Fibroblast of skin of right biceps (primary cell): ENCODE results near the gene DPY19L1.
"Not testable (repeated sequence)": the region's sequence is repeated elsewhere in the genome, so short reads cannot be mapped to it uniquely, and the experiment has no call there.

Source experiments
- DNase-seq: peaks from one replicate; pipeline ENCODE4 v3.0.0-alpha.2; 2013

DPY19L1 gene

GRCh38 chr7:35037211-35037525 lies at the start of gene DPY19L1:
DPY19L1 (minus strand) TSS chr7:35037485; CDS start chr7:35037394, 91 bp downstream.
- DNase-seq: no peak

- DNase-seq: not testable (repeated sequence)
Observed at GRCh38 chr7:35079517-35079916, 42.2 kb upstream of the DPY19L1 start.

GRCh38 chr7:35074008-35074407 lies 36.7 kb upstream of the DPY19L1 start:
- not testable (repeated sequence) for DNase-seq

- peak; percentile 43 for DNase-seq
Observed at GRCh38 chr7:35072950-35073827, 35.9 kb upstream of the DPY19L1 start.

- not testable (repeated sequence) for DNase-seq
Observed at GRCh38 chr7:35069084-35069483, 31.8 kb upstream of the DPY19L1 start.

GRCh38 chr7:35065382-35065781 lies 28.1 kb upstream of the DPY19L1 start:
- not testable (repeated sequence) for DNase-seq

GRCh38 chr7:35058571-35058970 lies 21.3 kb upstream of the DPY19L1 start:
- not testable (repeated sequence) for DNase-seq

GRCh38 chr7:35057505-35058451 lies 20.5 kb upstream of the DPY19L1 start:
- peak; percentile 2 for DNase-seq

- DNase-seq: not testable (repeated sequence)
Observed at GRCh38 chr7:35055733-35056132, 18.4 kb upstream of the DPY19L1 start.

GRCh38 chr7:35053488-35054175 lies 16.3 kb upstream of the DPY19L1 start:
- DNase-seq: peak; percentile 78

GRCh38 chr7:35048390-35048789 lies 11.1 kb upstream of the DPY19L1 start:
- DNase-seq: not testable (repeated sequence)

GRCh38 chr7:35047912-35048305 lies 10.6 kb upstream of the DPY19L1 start:
- DNase-seq: not testable (repeated sequence)

- DNase-seq: not testable (repeated sequence)
Observed at GRCh38 chr7:35047263-35047911, 10.1 kb upstream of the DPY19L1 start.

- DNase-seq: not testable (repeated sequence)
Observed at GRCh38 chr7:35043301-35043700, 6.0 kb upstream of the DPY19L1 start.

GRCh38 chr7:35040906-35041305 lies 3.6 kb upstream of the DPY19L1 start:
- no peak for DNase-seq

- no peak for DNase-seq
Observed at GRCh38 chr7:35039343-35039742, 2.1 kb upstream of the DPY19L1 start.

GRCh38 chr7:35038354-35038753 lies 1.1 kb upstream of the DPY19L1 start:
- DNase-seq: no peak

GRCh38 chr7:35037526-35038341 lies 449 bp upstream of the DPY19L1 start:
- DNase-seq: peak; percentile 95

GRCh38 chr7:35036361-35037171 lies 719 bp downstream of the DPY19L1 start:
- peak; percentile 40 for DNase-seq

GRCh38 chr7:35035511-35035961 lies 1.7 kb downstream of the DPY19L1 start:
- DNase-seq: peak; percentile 61
